Left cardiac atrium (tissue), 4 donors: ENCODE results near the gene PCDHAC2. TPM values are rescaled to one million over a fixed set of nuclear protein-coding genes. Genes with fewer than 3 reads are reported as not detected.

ENCODE experiments used
- ATAC-seq, 2 donors: fragments of 200-7000 bp; cut with Tn5 transposase; one replicate each; pipeline ENCODE4 v1.9.1; 2020; ENCODE audit warnings: mild to moderate bottlenecking in 2 of 2, moderate library complexity in 2 of 2
- DNase-seq: peaks from one replicate; pipeline ENCODE4 v3.0.0-alpha.2; 2020
- intact Hi-C, 2 donors: fragments of 100-400 bp; cut with DNase I; formaldehyde crosslinking; loops; one replicate each; pipeline versions ENCODE4 v1.14.1 to v1.15.1; 2022 to 2023
- long read RNA-seq: library from polyadenylated mRNA; unstranded; transcript quantifications from one replicate; pipeline ENCODE4 v2.0.0, GENCODE V29; 2021
- total RNA-seq, 2 donors: library from RNA; stranded (reverse); fragmentation: NEBNext Ultra II Directional; extraction: Animal tissue kit (Norgen Biotek cat#: 25700); gene quantifications; one replicate each; pipeline ENCODE4 v1.2.1, GENCODE V29; 2021
- donor health status: DM: no; HTN: yes; CAD: no.
- donor health status: DM: no; HTN: yes; CAD: no; lungs with severe emphysema.
- donor health status: DM: yes; HTN: yes; CAD: no.
- donor health status: Dilated cardiomyopathy.

Gene PCDHAC2, protein sequence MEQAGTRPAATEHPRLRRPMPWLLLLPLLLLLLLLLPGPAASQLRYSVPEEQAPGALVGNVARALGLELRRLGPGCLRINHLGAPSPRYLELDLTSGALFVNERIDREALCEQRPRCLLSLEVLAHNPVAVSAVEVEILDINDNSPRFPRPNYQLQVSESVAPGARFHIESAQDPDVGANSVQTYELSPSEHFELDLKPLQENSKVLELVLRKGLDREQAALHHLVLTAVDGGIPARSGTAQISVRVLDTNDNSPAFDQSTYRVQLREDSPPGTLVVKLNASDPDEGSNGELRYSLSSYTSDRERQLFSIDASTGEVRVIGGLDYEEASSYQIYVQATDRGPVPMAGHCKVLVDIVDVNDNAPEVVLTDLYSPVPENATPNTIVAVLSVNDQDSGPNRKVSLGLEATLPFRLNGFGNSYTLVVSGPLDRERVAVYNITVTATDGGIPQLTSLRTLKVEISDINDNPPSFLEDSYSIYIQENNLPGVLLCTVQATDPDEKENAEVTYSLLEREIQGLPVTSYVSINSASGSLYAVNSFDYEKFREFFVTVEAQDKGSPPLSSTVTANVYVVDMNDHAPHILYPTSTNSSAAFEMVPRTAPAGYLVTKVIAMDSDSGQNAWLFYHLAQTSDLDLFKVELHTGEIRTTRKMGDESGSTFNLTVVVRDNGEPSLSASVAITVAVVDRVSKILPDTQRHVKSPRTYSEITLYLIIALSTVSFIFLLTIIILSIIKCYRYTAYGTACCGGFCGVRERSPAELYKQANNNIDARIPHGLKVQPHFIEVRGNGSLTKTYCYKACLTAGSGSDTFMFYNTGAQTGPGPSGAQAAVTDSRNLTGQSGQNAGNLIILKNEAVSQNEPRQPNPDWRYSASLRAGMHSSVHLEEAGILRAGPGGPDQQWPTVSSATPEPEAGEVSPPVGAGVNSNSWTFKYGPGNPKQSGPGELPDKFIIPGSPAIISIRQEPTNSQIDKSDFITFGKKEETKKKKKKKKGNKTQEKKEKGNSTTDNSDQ
- total RNA-seq = 1 to 10 TPM; 1.7 to 2.9 TPM
- long read RNA-seq, full-length matches to known transcripts = 6 of 7 reads
- long read RNA-seq, partial matches to known transcripts = 0 of 7 reads
- long read RNA-seq, other reads (novel, unspliced or antisense) = 1 of 7 reads

DNA sequence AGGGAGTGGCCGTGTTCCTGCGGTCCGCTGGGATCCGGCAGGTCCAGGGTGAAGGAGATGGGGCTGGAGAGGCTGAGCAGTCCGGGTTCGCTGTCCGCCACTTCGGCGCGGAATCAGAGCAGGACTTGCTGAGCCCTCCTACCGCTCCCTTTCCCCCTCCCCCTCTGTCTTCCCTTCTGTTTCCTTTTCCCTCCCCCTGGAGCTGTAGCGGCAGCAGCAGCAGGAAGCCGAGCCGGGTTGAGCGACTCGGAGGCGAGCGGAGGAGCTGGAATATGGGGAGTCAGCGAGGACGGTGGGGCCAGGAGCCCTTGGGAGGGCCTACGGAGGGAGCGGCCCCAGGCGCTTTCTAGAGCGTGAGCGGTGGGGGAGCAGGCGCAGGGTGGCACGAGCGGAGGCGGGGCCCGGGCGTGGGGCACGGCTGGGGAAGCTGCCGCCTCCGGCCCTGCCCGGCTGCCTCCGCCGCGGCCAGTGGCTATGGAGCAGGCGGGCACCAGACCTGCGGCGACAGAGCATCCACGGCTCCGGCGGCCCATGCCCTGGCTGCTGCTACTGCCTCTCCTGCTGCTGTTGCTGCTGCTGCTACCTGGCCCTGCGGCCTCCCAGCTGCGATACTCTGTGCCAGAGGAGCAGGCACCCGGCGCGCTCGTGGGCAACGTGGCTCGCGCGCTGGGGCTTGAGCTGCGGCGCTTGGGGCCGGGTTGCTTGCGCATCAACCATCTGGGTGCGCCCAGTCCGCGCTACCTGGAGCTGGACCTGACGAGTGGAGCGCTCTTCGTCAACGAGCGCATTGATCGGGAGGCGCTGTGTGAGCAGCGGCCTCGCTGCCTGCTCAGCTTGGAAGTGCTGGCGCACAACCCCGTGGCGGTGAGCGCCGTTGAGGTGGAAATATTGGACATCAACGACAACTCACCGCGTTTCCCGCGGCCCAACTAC is at the start of gene PCDHAC2:
Gene PCDHAC2, plus strand, starts transcription at position 184 of the 933 bp plus-strand sequence. Its CDS starts 291 bp downstream, at position 475.
- DNase-seq (peak; percentile 46), ATAC-seq (peak; percentile 87 to 97)
- intact Hi-C loops = no loop called here

DNA sequence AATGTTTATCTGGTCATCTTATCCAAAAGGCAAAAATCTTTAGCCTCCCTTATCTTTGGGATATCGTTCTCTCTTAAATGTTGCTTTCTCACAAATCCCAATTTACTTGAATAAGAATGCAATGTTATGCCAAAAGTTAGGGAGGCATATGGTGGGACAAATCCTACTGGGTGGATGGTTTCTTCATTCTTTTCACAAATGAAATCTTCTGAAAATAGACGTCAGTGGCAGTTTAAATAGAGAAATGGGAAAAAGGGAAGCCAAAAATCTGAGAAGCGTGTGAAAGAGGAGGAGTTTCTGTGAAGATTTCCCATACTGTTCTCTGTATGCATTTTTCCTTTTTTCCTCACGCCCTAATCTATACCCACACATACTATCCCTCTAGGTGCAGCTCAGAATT is 42.7 kb upstream of the PCDHAC2 start:
- DNase-seq (no peak), ATAC-seq (no peak)
- intact Hi-C loops = no loop called here

DNA sequence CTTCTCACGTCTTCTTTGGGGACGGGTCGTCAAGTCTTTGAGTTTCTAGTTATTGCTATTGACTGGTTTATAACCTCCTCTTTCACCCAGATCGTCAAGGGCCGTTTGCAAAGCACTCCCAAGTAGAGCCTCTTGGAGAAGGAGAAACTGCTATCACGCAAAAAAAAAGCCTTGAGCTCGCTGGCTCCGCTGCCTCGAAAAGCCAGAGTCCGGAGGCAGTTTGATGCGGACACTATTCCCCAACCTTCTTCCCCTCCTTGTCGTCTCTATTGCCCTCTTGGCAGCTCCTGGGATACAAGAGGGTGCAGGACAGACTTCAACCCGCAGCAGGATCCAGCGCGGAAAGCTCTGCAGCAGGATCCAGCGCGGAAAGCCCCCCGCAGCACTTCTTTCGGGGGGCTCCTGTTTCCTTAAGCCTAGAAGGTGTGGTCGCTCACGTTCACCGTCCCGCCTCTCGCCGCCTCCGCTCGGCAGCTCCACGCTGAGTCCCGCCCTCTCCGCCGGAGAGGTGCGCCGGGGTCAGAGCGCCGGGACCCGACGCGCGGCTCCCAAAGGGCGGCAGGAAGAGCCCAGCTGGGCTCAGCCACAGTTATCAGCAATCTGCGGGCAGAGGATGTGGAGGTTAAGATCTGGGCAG is 40.4 kb upstream of the PCDHAC2 start, which contains the start of gene PCDHAC1:
Gene PCDHAC1, plus strand, starts transcription at position 494 of the 637 bp plus-strand sequence. CDS start 594 bp downstream, outside the sequence.
- intact Hi-C loops = no loop called here

DNA sequence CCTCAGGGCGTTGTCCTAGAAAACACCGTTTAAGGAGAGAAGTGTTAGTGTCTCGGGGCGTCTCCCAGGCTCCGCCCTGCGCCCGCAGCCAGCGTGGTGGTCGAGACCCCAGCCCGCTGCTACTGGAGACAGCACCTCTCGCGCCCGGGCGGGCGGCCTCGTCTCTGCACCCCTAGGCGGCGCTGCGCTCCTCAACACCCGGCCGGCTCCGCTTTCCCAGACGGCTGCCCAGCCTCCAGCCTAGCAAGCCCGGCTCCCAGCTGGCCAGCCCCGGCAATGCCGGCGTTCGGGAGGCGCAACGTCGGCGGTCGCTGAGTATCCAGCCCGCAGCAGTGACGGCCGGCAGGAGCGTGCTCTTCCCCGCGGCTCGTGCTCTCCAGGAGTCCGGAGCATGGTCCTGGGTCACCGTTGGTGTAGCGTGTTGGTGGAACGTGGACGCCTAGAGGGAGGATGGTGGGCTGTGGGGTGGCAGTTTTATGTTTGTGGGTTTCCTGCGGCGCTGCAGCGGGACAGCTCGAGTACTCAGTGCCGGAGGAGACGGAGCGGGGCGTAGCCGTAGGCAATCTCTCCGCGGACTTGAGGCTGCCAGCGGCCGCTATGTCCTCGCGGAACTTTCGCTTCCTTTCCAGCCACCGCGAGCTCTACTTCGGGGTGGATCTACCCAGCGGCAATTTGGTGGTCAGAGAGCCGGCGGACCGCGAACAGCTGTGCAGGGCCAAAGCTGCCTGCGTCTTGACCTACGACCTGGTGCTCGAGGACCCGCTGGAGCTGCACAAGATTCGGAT is 39.6 kb upstream of the PCDHAC2 start:
- ATAC-seq = peak; percentile 94 to 98
- intact Hi-C loops = no loop called here
- DNase-seq = peak; percentile 86

More for the DNA sequence above, 40.4 kb upstream of the PCDHAC2 start, which contains the start of gene PCDHAC1:
- DNase-seq (peak; percentile 25), ATAC-seq (peak; percentile 53 to 89)

DNA sequence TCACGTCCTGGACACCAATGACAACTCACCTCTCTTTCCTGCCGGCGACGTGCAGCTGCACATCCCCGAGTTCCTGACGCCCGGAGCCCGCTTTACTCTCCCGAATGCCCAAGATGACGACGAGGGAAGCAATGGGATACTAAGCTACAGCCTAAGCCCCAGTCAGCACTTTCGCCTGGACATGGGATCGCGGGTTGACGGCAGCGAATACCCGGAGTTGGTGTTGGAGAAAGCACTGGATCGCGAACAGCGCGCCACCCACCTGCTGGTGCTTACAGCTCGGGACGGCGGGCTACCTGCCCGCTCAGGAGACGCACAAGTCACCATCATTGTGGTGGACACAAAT is 39.1 kb upstream of the PCDHAC2 start:
- ATAC-seq = peak in 1 of 2 donors; percentile 14
- intact Hi-C loops = no loop called here
- DNase-seq = peak; percentile 24

DNA sequence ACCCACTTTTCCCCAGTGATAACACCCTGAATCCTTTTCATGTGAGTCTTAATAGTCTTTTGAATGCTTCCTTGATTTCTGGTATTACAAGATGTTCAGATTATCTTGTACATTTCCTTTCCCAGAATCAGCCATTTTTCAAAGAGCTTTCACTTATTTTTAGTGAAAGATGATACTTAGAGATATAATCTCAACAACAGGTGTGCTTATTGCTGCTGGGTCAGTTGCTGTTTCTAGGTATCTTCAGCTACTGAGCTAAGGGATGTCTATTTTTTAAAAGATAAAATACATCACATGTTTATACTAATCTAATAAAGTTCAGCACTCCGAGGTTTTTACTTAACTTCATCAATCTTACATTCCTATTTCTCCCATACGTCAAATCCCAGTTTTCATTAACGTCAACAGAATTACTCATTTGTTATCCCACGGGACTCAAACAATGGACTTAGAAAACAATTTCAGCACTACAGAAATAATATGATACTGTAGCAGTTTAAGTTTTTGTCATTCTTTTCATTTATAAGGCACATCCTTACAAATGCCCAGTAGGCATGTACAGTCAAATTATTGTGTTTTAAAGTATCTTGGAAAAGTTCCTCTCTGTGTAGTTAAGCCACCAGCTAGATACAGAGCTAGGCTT is 31.2 kb upstream of the PCDHAC2 start:
- ATAC-seq = no peak
- no peak for DNase-seq
- intact Hi-C loops = no loop called here

DNA sequence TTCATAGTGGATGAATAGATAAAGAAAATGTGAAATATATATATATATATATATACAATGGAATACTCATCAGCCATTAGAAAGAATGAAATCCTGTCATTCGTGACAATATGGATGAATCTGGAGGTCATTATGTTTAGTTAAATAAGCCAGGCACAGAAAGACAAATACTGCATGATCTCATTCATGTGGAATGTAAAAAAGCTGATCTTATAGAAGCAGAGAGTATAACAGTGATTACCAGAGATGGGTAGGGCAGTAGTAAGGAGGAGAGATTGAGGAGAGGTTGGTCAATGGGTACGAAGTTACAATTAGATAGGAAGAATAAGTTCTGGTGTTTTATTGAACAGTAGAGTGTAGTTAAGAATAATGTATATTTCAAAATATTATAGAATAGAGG is 19.7 kb upstream of the PCDHAC2 start:
- intact Hi-C loops = no loop called here
- ATAC-seq (no peak), DNase-seq (no peak)

DNA sequence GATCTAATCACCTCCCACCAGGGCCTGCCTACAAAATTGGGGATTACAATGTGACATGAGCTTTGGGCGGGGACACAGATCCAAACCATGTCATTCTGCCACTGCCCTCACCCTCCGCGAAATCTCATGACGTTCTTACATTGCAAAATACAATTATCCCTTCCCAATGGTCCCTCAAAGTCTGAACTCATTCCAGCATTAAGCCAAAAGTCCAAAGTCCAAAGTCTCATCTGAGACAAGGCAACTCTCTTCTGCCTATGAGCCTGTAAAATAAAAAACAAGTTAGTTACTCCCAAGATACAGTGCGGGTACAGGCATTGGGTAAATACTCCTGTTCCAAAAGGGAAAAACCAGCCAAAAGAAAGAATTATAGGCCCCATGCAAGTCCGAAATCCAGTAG is 14.6 kb upstream of the PCDHAC2 start:
- intact Hi-C loops = no loop called here
- DNase-seq (no peak), ATAC-seq (no peak)

DNA sequence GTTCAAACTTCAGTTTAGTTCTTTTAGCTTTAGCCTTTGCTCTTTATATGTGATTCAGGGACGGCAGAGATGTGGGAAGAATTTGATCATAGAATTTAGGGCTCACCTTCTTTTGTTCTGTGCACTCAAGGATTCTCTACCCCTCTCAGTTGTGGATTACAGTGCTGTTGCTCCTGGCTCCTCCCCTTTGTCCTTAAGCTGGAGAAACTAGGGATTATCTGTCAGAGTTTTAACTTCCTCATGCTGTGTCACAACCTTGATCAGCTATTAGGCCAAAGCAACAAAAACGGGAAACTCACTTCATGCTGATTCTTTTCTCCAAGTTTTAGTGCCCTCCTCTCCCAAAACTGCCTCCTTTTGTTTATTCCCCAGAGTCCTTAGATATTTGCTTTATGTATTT is 13.0 kb upstream of the PCDHAC2 start:
- no peak for DNase-seq
- ATAC-seq = no peak
- intact Hi-C loops = no loop called here

DNA sequence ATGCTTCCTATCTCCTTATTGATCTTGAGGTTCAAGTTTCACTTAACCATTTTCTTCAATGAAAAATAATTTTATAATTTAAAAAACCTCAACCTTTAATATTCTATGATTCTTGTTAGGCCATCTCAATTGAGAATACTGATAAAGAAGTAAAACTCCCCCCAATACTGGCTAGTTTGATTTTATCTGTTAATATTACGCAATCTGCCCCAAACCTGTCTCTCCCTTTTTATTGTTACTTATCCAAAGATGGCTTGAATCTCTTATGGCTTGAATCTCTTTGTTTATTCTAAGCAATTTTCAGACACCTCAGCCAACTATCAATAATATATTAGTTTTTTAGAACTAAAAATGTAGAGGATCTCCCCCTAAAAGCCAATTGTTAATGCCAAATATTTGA is 4.1 kb upstream of the PCDHAC2 start:
- intact Hi-C loops = no loop called here
- DNase-seq (no peak), ATAC-seq (no peak)

DNA sequence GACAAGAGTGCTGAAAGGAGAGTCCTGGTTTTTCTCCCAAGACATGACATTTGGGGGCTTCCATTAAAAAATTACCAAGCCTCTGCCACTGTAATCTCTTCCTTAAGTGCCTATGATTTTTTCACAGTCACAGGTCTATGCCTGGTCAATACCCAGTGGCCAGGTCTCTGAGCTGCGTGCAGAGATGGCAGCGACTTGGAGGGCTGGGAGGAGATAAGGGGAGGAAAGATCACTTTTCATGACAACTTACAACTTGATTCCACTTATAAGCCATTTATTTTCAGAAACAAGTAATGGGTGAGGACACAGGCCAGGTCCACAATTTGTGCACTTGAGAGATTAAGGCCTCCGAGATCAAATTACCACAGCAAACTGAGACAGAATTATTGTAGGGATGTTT is 1.9 kb upstream of the PCDHAC2 start:
- intact Hi-C loops = no loop called here
- DNase-seq = no peak
- ATAC-seq = no peak

DNA sequence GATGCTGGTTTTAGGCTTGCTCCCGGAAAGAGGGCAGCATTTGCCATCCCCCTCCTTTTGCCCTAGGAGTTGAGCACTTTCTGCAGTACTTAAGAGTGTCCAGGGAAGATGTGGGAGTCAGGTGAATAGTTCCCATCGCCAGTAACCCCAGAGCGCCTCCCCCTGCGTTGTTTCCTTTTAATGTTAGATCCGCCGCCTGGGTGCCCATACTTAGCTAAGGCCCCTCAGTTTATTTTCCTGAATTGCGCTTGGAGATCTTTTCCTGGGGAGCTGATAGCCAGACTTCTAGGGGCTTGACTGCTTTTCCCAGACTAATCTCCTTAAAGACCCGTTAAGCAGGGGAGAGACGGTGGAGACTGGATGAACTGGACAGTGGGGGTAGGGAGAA is 377 bp upstream of the PCDHAC2 start:
- ATAC-seq (peak in 1 of 2 donors; percentile 31), DNase-seq (no peak)
- intact Hi-C loops = no loop called here

DNA sequence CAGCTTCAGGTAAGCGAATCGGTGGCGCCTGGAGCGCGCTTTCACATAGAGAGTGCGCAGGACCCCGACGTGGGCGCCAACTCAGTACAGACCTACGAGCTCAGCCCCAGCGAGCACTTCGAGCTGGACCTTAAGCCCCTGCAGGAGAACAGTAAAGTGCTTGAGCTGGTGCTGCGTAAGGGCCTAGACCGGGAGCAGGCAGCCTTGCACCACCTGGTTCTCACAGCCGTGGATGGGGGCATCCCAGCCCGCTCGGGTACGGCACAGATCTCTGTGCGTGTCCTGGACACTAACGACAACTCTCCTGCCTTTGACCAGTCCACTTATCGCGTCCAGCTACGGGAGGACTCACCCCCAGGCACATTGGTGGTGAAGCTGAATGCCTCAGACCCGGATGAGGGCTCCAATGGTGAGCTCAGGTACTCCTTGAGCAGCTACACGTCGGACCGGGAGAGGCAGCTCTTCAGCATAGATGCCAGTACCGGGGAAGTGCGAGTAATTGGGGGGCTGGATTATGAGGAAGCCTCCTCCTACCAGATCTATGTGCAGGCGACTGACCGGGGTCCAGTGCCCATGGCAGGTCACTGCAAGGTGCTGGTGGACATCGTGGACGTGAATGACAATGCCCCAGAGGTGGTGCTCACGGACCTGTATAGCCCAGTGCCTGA is 1.1 kb downstream of the PCDHAC2 start:
- ATAC-seq = peak in 1 of 2 donors; percentile 18
- intact Hi-C loops = no loop called here
- DNase-seq = no peak

DNA sequence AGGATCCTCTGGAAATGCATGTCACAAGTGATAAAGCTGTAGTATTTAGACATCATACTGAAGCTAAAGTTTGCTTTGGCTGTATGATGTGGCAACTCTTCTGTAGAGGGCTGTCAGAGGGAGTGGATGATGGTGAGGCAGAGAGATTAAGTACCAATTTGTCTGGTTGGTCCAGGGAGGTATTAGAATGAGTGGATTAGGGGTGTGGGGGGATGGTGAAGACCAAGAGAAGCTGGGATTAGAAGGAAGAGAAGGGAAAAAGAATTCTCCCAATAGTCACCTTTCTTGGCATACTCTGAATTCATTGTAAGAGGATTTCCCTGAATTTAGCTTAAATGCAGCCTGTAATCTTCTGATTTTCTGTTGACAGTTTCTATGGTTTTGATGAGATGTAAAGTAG is 3.6 kb downstream of the PCDHAC2 start:
- no peak for DNase-seq
- no peak for ATAC-seq
- intact Hi-C loops = no loop called here

DNA sequence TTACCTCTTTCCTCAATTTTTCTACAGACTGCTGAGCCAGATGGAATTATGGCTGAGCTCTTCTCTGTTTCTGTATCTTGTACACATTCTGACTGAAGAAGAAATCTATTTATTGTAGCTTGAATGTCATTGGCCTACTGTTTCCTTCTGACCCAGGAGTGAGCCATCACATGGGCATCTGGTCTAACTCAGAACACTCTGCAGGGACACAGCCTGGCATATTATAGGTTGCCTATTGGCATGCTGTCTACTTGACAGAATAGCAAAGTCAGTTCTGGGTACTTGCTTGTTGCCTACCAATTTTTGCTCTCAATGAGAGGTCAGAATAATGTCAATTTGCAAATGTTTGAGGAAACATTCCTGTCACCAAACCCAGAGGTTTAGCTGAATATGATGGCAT is 7.3 kb downstream of the PCDHAC2 start:
- intact Hi-C loops = no loop called here
- DNase-seq (no peak), ATAC-seq (peak in 1 of 2 donors; percentile 43)

DNA sequence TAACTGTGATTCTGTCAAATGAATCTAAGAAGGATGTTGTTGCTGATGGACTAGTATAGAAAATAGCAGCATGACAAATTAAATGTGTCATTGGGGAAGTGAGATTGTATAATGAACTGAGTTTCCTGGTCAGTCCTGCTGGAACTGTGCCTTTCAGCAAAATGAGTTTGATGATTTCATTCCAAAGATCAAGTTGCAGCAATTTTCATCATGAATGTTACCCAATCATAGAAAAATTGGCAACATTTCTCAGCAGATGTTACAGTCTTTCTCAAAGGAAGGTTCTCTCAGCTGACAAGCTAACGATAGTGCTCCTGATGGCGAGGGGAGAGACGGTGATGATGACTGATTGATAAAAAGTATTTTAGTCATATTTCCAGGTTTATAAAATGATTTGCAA is 10.7 kb downstream of the PCDHAC2 start:
- intact Hi-C loops = no loop called here
- DNase-seq (no peak), ATAC-seq (peak; percentile 16 to 72)
